Fibroblast of lung (primary cell): ENCODE data around the gene RNF43. TPM values are rescaled to one million over a fixed set of nuclear protein-coding genes. Genes with fewer than 3 reads are reported as not detected.

Experiments used
- DNase-seq, 2 donors: peaks; one replicate each; pipeline versions ENCODE4 v3.0.0 to v3.0.0-alpha.2; 2010; ENCODE audit warnings: low read depth in 2 of 2
- H2AFZ ChIP-seq: 2 replicates; pipeline ENCODE4 v1.5.1; 2012; ENCODE audit warnings: low read length, control low read depth, inconsistent platforms
- H3K27ac ChIP-seq: 2 replicates; pipeline ENCODE4 v1.5.1; 2011; ENCODE audit warnings: low read length, control low read depth; ENCODE audit not compliant: insufficient read depth
- H3K27me3 ChIP-seq: 2 replicates; pipeline ENCODE4 v1.5.1; 2011; ENCODE audit warnings: mild to moderate bottlenecking, low read length; ENCODE audit not compliant: control insufficient read depth, insufficient read depth
- H3K36me3 ChIP-seq: 2 replicates; pipeline ENCODE4 v1.5.1; 2011; ENCODE audit warnings: low read length; ENCODE audit not compliant: control insufficient read depth, insufficient read depth
- H3K4me1 ChIP-seq: 2 replicates; pipeline ENCODE4 v1.5.1; 2011; ENCODE audit warnings: low read length; ENCODE audit not compliant: control insufficient read depth, insufficient read depth; ENCODE audit errors: extremely low read depth
- H3K4me2 ChIP-seq: 2 replicates; pipeline ENCODE4 v1.5.1; 2011; ENCODE audit warnings: low read length, control low read depth; ENCODE audit not compliant: insufficient read depth; ENCODE audit errors: extremely low read depth
- H3K4me3 ChIP-seq, 4 experiments: fragments of 200-600 bp in 1 of 4; sonication (generic) in 1 of 4; replicated peaks in 1 of 4; 2 replicates each; pipeline ENCODE4 v1.5.1; 2011 to 2016; ENCODE audit warnings: low read length in 4 of 4, low read depth in 3 of 4, mild to moderate bottlenecking in 3 of 4, control low read depth in 2 of 4, inconsistent platforms in 1 of 4, mixed read lengths in 1 of 4; ENCODE audit not compliant: insufficient read depth in 1 of 4; ENCODE audit errors: control extremely low read depth in 1 of 4
- H3K79me2 ChIP-seq: 2 replicates; pipeline ENCODE4 v1.5.1; 2012; ENCODE audit warnings: mild to moderate bottlenecking, low read length, inconsistent platforms; ENCODE audit not compliant: control insufficient read depth, insufficient read depth
- H3K9ac ChIP-seq: 2 replicates; pipeline ENCODE4 v1.5.1; 2011; ENCODE audit warnings: mild to moderate bottlenecking, low read length, control low read depth; ENCODE audit not compliant: insufficient read depth
- H3K9me3 ChIP-seq: 2 replicates; pipeline ENCODE4 v1.5.1; 2012; ENCODE audit warnings: low read depth, low read length; ENCODE audit not compliant: control insufficient read depth, insufficient read depth
- H4K20me1 ChIP-seq: 2 replicates; pipeline ENCODE4 v1.5.1; 2011; ENCODE audit warnings: low read length; ENCODE audit not compliant: control insufficient read depth, insufficient read depth; ENCODE audit errors: extremely low read depth
- CTCF ChIP-seq, 2 donors: IDR thresholded peaks in 1 of 2; conservative IDR thresholded peaks in 1 of 2; 1 replicate in 1 of 2; 2 replicates in 1 of 2; pipeline ENCODE4 v1.5.1; 2011 to 2012; ENCODE audit warnings: low read length in 2 of 2, control low read depth in 1 of 2, inconsistent platforms in 1 of 2, low read depth in 1 of 2, mild to moderate bottlenecking in 1 of 2
- EZH2 ChIP-seq: IDR thresholded peaks from 2 replicates; pipeline ENCODE4 v1.5.1; 2012; ENCODE audit warnings: low read length, control low read depth, mild to moderate bottlenecking; ENCODE audit errors: missing control alignments
- polyA plus RNA-seq, 2 donors: library from polyadenylated mRNA; depleted of rRNA in 1 of 2; stranded (reverse) in 1 of 2; unstranded in 1 of 2; fragments of >200 nt; gene quantifications; 2 replicates each; pipeline ENCODE4 v1.2.1, GENCODE V29; 2011 to 2012; ENCODE audit warnings: missing spikeins in 1 of 2
- total RNA-seq: library from RNA; depleted of rRNA; stranded (reverse); fragments of >200 nt; gene quantifications from 2 replicates; pipeline ENCODE4 v1.2.1, GENCODE V29; 2014

RNF43 gene
- total and polyA plus RNA-seq, 2 donors (not counting 1 experiment from before 2014, with no cell fraction given) = under 0.01 to 0.02 TPM

- Histone ChIP-seq H3K4me3 (no peak overlapping the region), H3K79me2 (no peaks in the 10 kb centered on the region)
Measured at GRCh38 chr17:58394534-58395223, 22.7 kb downstream of the RNF43 start.

GRCh38 chr17:58391302-58391984, 25.9 kb downstream of the RNF43 start:
- Histone ChIP-seq H3K4me3 (no peak overlapping the region), H2AFZ (no peak overlapping the region), H3K36me3 (no peaks in the 10 kb centered on the region), H3K9ac (no peak overlapping the region), H3K27me3 (no peaks in the 10 kb centered on the region), H4K20me1 (no peaks in the 10 kb centered on the region), H3K27ac (no peak overlapping the region), H3K9me3 (no peaks in the 10 kb centered on the region), H3K4me2 (no peak overlapping the region), H3K79me2 (no peaks in the 10 kb centered on the region), H3K4me1 (no peaks in the 10 kb centered on the region)
- TF ChIP-seq EZH2 (no peak), CTCF (conservative IDR thresholded peaks at IDR 0.05 in 1 of 2, IDR thresholded peaks at IDR 0.05 in 1 of 2; ENCODE audit: low read depth in 1 of 2, low read length in 2 of 2) (no peak)
- DNase-seq = peak; percentile 9 to 33

More at GRCh38 chr17:58394534-58395223, 22.7 kb downstream of the RNF43 start:
- Histone ChIP-seq H3K9me3 (no peaks in the 10 kb centered on the region), H3K9ac (no peak overlapping the region), H3K27ac (no peak overlapping the region), H3K4me1 (no peaks in the 10 kb centered on the region), H4K20me1 (no peaks in the 10 kb centered on the region), H3K36me3 (no peaks in the 10 kb centered on the region), H3K27me3 (no peaks in the 10 kb centered on the region), H3K4me2 (no peak overlapping the region), H2AFZ (no peak overlapping the region)
- TF ChIP-seq CTCF (conservative IDR thresholded peaks at IDR 0.05 in 1 of 2, IDR thresholded peaks at IDR 0.05 in 1 of 2; ENCODE audit: low read depth in 1 of 2, low read length in 2 of 2) (no peak), EZH2 (no peak)
- DNase-seq = no peak

- no peaks in the 10 kb centered on the region for H3K36me3 ChIP-seq
- no peak overlapping the region for H3K27ac ChIP-seq
- no peaks in the 10 kb centered on the region for H3K27me3 ChIP-seq
- no peak for DNase-seq
- no peaks in the 10 kb centered on the region for H3K79me2 ChIP-seq
- H3K4me1 ChIP-seq = no peaks in the 10 kb centered on the region
- H4K20me1 ChIP-seq = no peaks in the 10 kb centered on the region
- no peaks in the 10 kb centered on the region for H3K9me3 ChIP-seq
- H3K9ac ChIP-seq = no peak overlapping the region
- TF ChIP-seq EZH2 = no peak
- no peak for TF ChIP-seq CTCF (conservative IDR thresholded peaks at IDR 0.05 in 1 of 2, IDR thresholded peaks at IDR 0.05 in 1 of 2; ENCODE audit: low read depth in 1 of 2, low read length in 2 of 2)
- no peak overlapping the region for H2AFZ ChIP-seq
- no peak overlapping the region for H3K4me3 ChIP-seq
- H3K4me2 ChIP-seq = no peak overlapping the region
Measured at GRCh38 chr17:58390884-58391283, 26.4 kb downstream of the RNF43 start.
